Measurements from ENCODE around the gene CCDC122.
"Not testable (repeated sequence)": the region's sequence is repeated elsewhere in the genome, so short reads cannot be mapped to it uniquely, and the experiment has no call there.

CCDC122 gene

DNA sequence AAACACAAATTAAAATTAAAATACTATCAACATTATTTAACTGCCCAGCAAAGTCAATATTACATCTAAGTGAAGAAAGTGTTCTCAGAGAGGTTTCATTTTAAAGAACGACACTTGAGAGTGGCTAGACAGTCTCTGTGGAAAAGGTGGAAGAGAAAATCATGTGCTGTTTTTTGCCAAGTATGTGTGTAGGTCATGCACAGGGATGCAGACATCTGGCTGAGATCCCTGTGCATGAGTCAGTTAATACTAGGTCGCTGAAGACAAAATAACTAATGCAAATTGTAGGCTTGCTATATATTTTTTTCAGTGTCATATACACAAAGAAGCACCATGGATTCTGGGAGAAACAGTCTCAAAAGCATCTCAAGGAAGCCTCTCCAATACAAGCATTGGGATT lies 48.5 kb downstream of the CCDC122 start:
- Histone ChIP-seq H3K9me3 (replicated peaks; ENCODE audit: low read length) (no peaks in the 10 kb centered on the region), H3K4me2 (ENCODE audit: low read length) (no peak overlapping the region), H3K4me1 (ENCODE audit: control insufficient read depth, insufficient read depth, low read length) (peaks cover 9% of the 10 kb centered on the region), H3K4me3 (ENCODE audit: low read length) (no peak overlapping the region), H3K36me3 (ENCODE audit: insufficient read depth, low read length) (no peaks in the 10 kb centered on the region), H3K27me3 (ENCODE audit: control insufficient read depth, insufficient read depth, low read length) (no peaks in the 10 kb centered on the region), H3K9ac (ENCODE audit: low read depth, low read length) (no peak overlapping the region)

DNA sequence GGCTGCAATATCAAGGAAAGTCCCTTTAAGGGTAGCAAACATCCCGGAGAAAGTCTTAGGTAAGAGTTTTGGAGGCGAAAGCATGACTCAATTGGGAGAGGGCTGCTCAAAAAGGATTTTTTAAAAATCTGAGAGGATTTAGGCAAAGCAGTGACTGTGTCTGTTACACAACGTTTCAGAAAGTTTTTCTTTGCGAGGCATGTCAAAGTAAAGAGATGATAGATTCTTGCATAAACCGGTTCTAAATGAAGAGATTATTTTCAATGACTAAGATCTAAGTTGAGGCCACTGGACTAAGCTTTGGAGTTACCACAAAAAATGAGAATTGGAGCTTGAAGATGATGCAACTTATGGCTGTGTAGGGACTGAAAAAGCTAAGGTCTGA lies 49.1 kb downstream of the CCDC122 start:
- Histone ChIP-seq H3K27me3 (ENCODE audit: control insufficient read depth, insufficient read depth, low read length) (no peaks in the 10 kb centered on the region), H3K9me3 (replicated peaks; ENCODE audit: low read length) (no peaks in the 10 kb centered on the region), H3K9ac (ENCODE audit: low read depth, low read length) (no peak overlapping the region), H3K36me3 (ENCODE audit: insufficient read depth, low read length) (no peaks in the 10 kb centered on the region), H3K4me1 (ENCODE audit: control insufficient read depth, insufficient read depth, low read length) (peaks cover 9% of the 10 kb centered on the region), H3K4me3 (ENCODE audit: low read length) (no peak overlapping the region), H3K4me2 (ENCODE audit: low read length) (peak overlapping the region; percentile 24)

DNA sequence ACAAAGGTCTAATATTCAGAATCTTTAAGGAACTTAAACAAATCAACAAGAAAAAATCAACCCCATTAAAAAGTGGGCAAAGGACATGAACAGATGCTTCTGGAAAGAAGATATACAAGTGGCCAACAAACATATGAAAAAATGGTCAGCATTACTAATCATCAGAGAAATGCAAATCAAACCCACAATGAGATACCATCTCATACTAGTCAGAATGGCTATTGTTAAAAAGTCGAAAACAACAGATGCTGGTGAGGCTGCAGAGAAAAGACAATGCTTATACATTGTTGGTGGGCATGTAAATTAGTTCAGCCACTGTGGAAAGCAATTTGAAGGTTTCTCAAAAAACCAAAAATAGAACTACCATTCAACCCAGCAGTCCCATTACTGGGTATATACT lies 54.9 kb downstream of the CCDC122 start:
- H3K27me3 ChIP-seq (ENCODE audit: control insufficient read depth, insufficient read depth, low read length); H3K4me3 ChIP-seq (ENCODE audit: low read length); H3K9me3 ChIP-seq (replicated peaks; ENCODE audit: low read length); H3K4me1 ChIP-seq (ENCODE audit: control insufficient read depth, insufficient read depth, low read length); H3K36me3 ChIP-seq (ENCODE audit: insufficient read depth, low read length); H3K9ac ChIP-seq (ENCODE audit: low read depth, low read length); H3K4me2 ChIP-seq (ENCODE audit: low read length): not testable (repeated sequence)

DNA sequence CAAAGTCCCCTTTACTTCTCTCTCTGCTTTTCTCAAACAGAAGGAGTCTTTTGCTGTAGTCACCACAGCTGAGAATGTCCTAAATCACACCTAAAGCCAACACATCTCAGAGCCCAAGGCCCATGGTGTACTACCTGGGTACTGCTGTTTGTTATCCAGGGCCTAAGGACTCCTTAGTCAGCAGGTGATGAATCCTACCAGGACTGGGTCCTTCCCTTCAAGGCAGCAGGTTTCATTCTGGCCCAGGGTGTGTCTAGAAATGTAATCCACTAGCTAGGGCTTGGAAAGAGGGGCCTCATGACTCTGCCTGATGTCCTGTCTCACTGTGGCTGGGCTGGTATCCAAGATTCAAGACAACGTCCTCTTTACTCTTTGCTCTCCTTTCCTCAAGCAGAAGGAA lies 56.6 kb downstream of the CCDC122 start:
- no peak overlapping the region for H3K9ac ChIP-seq (ENCODE audit: low read depth, low read length)

DNA sequence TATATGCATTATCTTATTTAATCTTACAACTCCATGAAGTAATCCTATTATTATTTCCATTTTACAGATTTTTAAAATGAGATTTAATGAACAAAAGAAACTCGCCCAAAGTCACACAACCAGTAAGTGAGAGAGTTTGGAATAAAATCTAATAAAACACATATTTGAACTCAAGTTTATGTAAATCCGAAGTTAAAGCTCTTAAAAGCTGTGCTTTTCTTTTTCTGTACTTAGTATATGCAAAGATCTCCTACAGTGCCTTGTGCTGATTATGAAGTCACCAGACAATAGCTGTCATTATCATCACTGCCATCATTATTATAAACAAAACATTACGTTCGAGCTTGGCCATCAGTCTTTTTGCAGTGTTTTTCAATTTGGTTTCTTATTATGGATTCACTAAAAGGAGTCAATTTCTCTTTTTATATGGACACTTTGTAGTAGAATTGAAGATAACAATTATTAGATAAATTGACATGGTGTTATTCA lies 63.1 kb downstream of the CCDC122 start:
- no peaks in the 10 kb centered on the region for H3K9me3 ChIP-seq (replicated peaks; ENCODE audit: low read length)
- no peaks in the 10 kb centered on the region for H3K36me3 ChIP-seq (ENCODE audit: insufficient read depth, low read length)
- peaks cover 12% of the 10 kb centered on the region for H3K4me1 ChIP-seq (ENCODE audit: control insufficient read depth, insufficient read depth, low read length)
- no peaks in the 10 kb centered on the region for H3K27me3 ChIP-seq (ENCODE audit: control insufficient read depth, insufficient read depth, low read length)
- no peak overlapping the region for H3K4me3 ChIP-seq (ENCODE audit: low read length)
- H3K4me2 ChIP-seq (ENCODE audit: low read length) = no peak overlapping the region
- no peak overlapping the region for H3K9ac ChIP-seq (ENCODE audit: low read depth, low read length)

More for the DNA sequence above, 56.6 kb downstream of the CCDC122 start:
- H3K4me1 ChIP-seq (ENCODE audit: control insufficient read depth, insufficient read depth, low read length) = no peaks in the 10 kb centered on the region
- no peaks in the 10 kb centered on the region for H3K9me3 ChIP-seq (replicated peaks; ENCODE audit: low read length)
- H3K27me3 ChIP-seq (ENCODE audit: control insufficient read depth, insufficient read depth, low read length) = no peaks in the 10 kb centered on the region
- no peak overlapping the region for H3K4me2 ChIP-seq (ENCODE audit: low read length)
- H3K36me3 ChIP-seq (ENCODE audit: insufficient read depth, low read length) = no peaks in the 10 kb centered on the region
- H3K4me3 ChIP-seq (ENCODE audit: low read length) = no peak overlapping the region

DNA sequence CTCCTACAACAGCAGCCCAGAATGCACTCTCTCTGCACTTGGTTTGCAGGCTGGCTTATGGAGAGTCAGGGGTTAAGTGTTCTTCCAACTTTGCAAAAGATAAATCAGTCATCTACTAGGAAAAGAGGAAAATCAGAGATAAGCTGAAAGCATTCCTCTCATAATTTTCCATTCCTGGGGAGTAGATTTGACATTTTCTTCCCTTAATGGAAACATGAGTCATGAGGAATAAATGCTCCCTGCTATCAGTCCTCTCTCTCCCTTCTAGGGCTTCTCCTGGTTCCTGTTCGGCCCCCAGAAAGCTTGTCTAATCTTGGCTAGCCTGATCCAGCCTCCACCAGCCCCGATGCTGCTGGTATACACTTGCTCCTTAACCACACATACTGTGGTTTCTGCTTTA lies 64.3 kb downstream of the CCDC122 start:
- Histone ChIP-seq H3K4me3 (ENCODE audit: low read length) (no peak overlapping the region), H3K9me3 (replicated peaks; ENCODE audit: low read length) (no peaks in the 10 kb centered on the region), H3K4me1 (ENCODE audit: control insufficient read depth, insufficient read depth, low read length) (peaks cover 12% of the 10 kb centered on the region), H3K4me2 (ENCODE audit: low read length) (peak overlapping the region; percentile 50), H3K36me3 (ENCODE audit: insufficient read depth, low read length) (no peaks in the 10 kb centered on the region), H3K9ac (ENCODE audit: low read depth, low read length) (no peak overlapping the region), H3K27me3 (ENCODE audit: control insufficient read depth, insufficient read depth, low read length) (no peaks in the 10 kb centered on the region)

DNA sequence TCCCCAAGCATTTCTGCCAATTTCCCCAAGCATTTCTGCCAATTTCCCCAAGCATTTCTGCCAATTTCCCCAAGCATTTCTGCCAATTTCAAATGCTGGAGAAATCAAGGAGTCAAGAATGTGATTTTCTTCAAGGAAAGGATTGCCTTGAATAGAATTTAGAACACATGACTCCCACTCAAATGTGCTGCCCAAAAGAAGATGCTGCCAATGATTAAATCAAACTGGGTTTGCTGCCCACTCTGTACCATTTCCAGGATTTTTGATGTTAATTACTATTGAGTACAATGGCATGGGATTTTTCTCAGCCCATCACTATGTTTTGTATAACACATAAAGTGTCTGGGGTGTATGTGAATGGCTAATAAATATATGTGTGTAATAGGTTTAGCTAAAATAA lies 70.9 kb downstream of the CCDC122 start:
- H3K4me3 ChIP-seq (ENCODE audit: low read length) = no peak overlapping the region
- H3K9ac ChIP-seq (ENCODE audit: low read depth, low read length) = no peak overlapping the region
- H3K9me3 ChIP-seq (replicated peaks; ENCODE audit: low read length) = no peaks in the 10 kb centered on the region
- H3K4me2 ChIP-seq (ENCODE audit: low read length) = no peak overlapping the region
- peaks cover 12% of the 10 kb centered on the region for H3K4me1 ChIP-seq (ENCODE audit: control insufficient read depth, insufficient read depth, low read length)
- no peaks in the 10 kb centered on the region for H3K36me3 ChIP-seq (ENCODE audit: insufficient read depth, low read length)
- no peaks in the 10 kb centered on the region for H3K27me3 ChIP-seq (ENCODE audit: control insufficient read depth, insufficient read depth, low read length)

DNA sequence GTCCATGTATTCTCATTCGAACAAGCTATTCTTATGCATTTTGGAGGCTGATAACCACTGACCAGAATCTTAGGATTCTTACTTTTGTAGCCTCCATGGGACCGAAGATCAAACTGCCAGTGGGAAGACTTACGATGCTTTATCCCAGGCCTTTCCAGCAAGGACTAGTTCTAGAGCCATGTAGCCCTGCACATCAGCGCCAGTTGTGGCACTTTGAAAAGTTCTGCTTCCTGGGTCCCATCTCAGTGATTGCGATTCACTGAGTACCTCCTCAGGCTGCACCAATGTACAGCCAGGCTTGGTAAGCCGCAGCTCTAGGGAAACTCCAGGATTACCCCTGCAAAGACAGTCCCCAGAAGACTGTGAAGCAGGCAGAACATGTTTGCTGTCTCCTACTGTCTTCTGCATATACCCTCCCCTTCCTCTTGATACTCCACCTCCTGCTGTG lies 73.8 kb downstream of the CCDC122 start:
- peaks cover 12% of the 10 kb centered on the region for H3K4me1 ChIP-seq (ENCODE audit: control insufficient read depth, insufficient read depth, low read length)
- H3K4me3 ChIP-seq (ENCODE audit: low read length) = no peak overlapping the region
- H3K36me3 ChIP-seq (ENCODE audit: insufficient read depth, low read length) = no peaks in the 10 kb centered on the region
- H3K27me3 ChIP-seq (ENCODE audit: control insufficient read depth, insufficient read depth, low read length) = no peaks in the 10 kb centered on the region
- H3K9ac ChIP-seq (ENCODE audit: low read depth, low read length) = no peak overlapping the region
- H3K4me2 ChIP-seq (ENCODE audit: low read length) = no peak overlapping the region
- H3K9me3 ChIP-seq (replicated peaks; ENCODE audit: low read length) = no peaks in the 10 kb centered on the region

DNA sequence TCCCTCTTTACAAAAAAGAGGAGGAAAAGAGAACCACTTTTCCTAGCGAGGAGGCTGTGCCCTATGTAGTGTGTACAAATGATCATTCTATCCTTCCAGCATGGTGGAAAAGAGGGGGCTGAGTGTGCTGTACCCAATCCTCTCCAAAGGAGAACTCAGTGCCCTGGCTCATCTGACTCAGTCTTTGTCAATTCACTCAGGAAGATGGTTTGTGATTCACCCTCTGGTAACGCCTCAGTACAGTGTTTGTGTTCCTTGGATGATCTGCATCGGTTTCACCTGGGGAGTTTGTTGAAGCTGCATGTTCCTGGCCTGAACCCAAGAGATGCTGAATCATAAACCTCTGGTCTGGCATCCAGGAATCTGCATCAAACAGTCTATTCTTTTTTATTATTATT lies 74.5 kb downstream of the CCDC122 start:
- H3K4me3 ChIP-seq (ENCODE audit: low read length) = peak overlapping the region; percentile 43

DNA sequence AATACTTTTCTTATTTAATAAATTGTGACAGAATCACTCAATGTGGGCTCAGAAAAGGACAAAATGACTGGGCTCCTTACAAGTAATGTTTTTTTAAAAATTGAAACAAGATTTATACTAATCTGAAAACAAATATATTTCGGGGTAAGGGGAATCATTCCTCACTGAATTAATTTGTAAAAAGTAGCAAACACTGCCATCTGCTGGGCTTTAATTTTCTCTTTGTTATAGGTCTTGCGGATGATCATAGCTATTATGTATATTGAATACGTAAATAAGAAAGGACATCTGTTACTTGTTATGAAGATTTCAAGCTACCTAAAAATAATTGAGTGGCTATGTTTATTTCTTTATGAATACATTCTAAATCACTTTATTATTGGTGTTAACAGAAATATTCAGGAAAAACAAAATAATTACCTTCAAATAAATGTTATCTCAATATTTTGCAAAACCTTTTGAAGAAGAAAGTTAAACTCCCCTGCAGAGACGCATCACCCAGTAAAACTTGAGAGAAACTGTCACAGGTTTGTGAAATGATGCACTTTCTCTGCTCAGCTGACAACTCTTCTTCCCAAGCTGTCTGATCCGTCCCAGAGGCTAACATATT lies 75.0 kb downstream of the CCDC122 start:
- no peaks in the 10 kb centered on the region for H3K9me3 ChIP-seq (replicated peaks; ENCODE audit: low read length)
- H3K27me3 ChIP-seq (ENCODE audit: control insufficient read depth, insufficient read depth, low read length) = no peaks in the 10 kb centered on the region
- H3K4me2 ChIP-seq (ENCODE audit: low read length) = peak overlapping the region; percentile 69
- H3K9ac ChIP-seq (ENCODE audit: low read depth, low read length) = peak overlapping the region; percentile 32
- H3K36me3 ChIP-seq (ENCODE audit: insufficient read depth, low read length) = no peaks in the 10 kb centered on the region
- peaks cover 12% of the 10 kb centered on the region for H3K4me1 ChIP-seq (ENCODE audit: control insufficient read depth, insufficient read depth, low read length)
- H3K4me3 ChIP-seq (ENCODE audit: low read length) = peak overlapping the region; percentile 43

More for the DNA sequence above, 74.5 kb downstream of the CCDC122 start:
- Histone ChIP-seq H3K9ac (ENCODE audit: low read depth, low read length) (peak overlapping the region; percentile 32), H3K9me3 (replicated peaks; ENCODE audit: low read length) (no peaks in the 10 kb centered on the region), H3K4me2 (ENCODE audit: low read length) (peak overlapping the region; percentile 69), H3K4me1 (ENCODE audit: control insufficient read depth, insufficient read depth, low read length) (peaks cover 12% of the 10 kb centered on the region), H3K27me3 (ENCODE audit: control insufficient read depth, insufficient read depth, low read length) (no peaks in the 10 kb centered on the region), H3K36me3 (ENCODE audit: insufficient read depth, low read length) (no peaks in the 10 kb centered on the region)

DNA sequence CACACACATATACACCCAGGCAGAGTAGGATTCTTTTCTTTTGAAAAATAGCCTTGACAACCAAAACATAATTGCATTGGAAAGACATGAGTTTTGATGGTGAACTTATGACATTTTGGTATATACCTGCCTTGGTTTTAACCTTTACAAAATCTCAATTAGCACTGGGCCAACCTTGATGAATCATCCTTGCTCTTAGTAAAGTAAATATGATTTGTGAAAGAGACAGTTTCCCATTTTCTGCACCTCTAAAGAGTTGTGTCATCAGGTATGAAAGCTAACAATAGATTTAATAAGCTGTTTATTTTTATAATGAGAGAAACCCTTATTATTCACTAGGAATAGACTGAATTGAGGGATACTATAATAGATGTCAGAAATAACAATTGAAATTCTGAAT lies 77.0 kb downstream of the CCDC122 start:
- H3K4me3 ChIP-seq (ENCODE audit: low read length) = no peak overlapping the region
- no peaks in the 10 kb centered on the region for H3K9me3 ChIP-seq (replicated peaks; ENCODE audit: low read length)
- H3K4me1 ChIP-seq (ENCODE audit: control insufficient read depth, insufficient read depth, low read length) = peaks cover 12% of the 10 kb centered on the region
- H3K9ac ChIP-seq (ENCODE audit: low read depth, low read length) = no peak overlapping the region
- H3K36me3 ChIP-seq (ENCODE audit: insufficient read depth, low read length) = no peaks in the 10 kb centered on the region
- no peak overlapping the region for H3K4me2 ChIP-seq (ENCODE audit: low read length)
- no peaks in the 10 kb centered on the region for H3K27me3 ChIP-seq (ENCODE audit: control insufficient read depth, insufficient read depth, low read length)

DNA sequence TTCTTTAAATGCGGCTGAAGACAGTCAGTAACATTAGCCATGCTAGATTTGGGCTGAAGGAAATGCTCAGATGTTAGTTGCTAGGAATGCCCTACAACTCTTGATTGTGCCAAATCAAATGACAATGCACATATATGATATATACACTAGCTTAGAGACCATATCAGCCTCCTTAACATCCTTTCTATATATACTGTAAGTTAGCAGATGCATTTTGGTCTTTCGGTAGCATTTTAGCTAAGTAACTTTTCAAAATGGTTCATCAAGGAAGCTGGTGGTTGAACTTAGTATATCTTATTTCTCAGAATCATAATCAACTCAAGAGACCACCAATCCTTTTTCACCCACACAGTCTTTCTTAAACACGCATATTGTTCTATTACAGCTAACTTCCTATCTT lies 78.7 kb downstream of the CCDC122 start:
- Histone ChIP-seq H3K4me2 (ENCODE audit: low read length) (no peak overlapping the region), H3K9me3 (replicated peaks; ENCODE audit: low read length) (no peaks in the 10 kb centered on the region), H3K27me3 (ENCODE audit: control insufficient read depth, insufficient read depth, low read length) (no peaks in the 10 kb centered on the region), H3K36me3 (ENCODE audit: insufficient read depth, low read length) (no peaks in the 10 kb centered on the region), H3K9ac (ENCODE audit: low read depth, low read length) (no peak overlapping the region), H3K4me3 (ENCODE audit: low read length) (no peak overlapping the region), H3K4me1 (ENCODE audit: control insufficient read depth, insufficient read depth, low read length) (peaks cover 11% of the 10 kb centered on the region)

Measured in skeletal muscle satellite cell (primary cell).